Heart left ventricle (tissue), 16 donors: ENCODE results near the gene EFS. TPM values are rescaled to one million over a fixed set of nuclear protein-coding genes. Genes with fewer than 3 reads are reported as not detected.

Experiments used
- ATAC-seq, 4 donors: fragments of 200-7000 bp; cut with Tn5 transposase; one replicate each; pipeline ENCODE4 v1.9.1; 2020 to 2022; ENCODE audit warnings: moderate library complexity in 4 of 4, mild to moderate bottlenecking in 3 of 4, moderate number of reproducible peaks in 1 of 4
- DNase-seq, 5 donors: peaks; one replicate each; pipeline ENCODE4 v3.0.0-alpha.2; 2020
- H3K27ac ChIP-seq, 12 donors: fragments of 200-600 bp; sonication (generic) in 4 of 12; one replicate each; pipeline versions ENCODE4 v1.5.0 to v1.8.0; 2016 to 2022; ENCODE audit warnings: mild to moderate bottlenecking in 2 of 12
- H3K27me3 ChIP-seq, 9 donors: fragments of 200-600 bp; sonication (generic) in 2 of 9; one replicate each; pipeline versions ENCODE4 v1.5.1 to v1.8.0; 2016 to 2022; ENCODE audit warnings: mild to moderate bottlenecking in 3 of 9
- H3K36me3 ChIP-seq, 9 donors: fragments of 200-600 bp; sonication (generic) in 2 of 9; one replicate each; pipeline versions ENCODE4 v1.5.0 to v1.8.0; 2018 to 2022; ENCODE audit warnings: mild to moderate bottlenecking in 2 of 9
- H3K4me1 ChIP-seq, 12 donors: fragments of 200-600 bp; sonication (generic) in 4 of 12; one replicate each; pipeline versions ENCODE4 v1.5.0 to v1.8.0; 2016 to 2022; ENCODE audit warnings: mild to moderate bottlenecking in 3 of 12
- H3K4me3 ChIP-seq, 12 donors: fragments of 200-600 bp; sonication (generic) in 4 of 12; one replicate each; pipeline versions ENCODE4 v1.5.0 to v1.8.0; 2017 to 2022; ENCODE audit warnings: mild to moderate bottlenecking in 9 of 12, moderate library complexity in 4 of 12
- H3K9me3 ChIP-seq, 12 donors: fragments of 200-600 bp; sonication (generic) in 4 of 12; one replicate each; pipeline versions ENCODE4 v1.5.0 to v1.8.0; 2016 to 2022; ENCODE audit warnings: mild to moderate bottlenecking in 1 of 12
- POLR2A ChIP-seq, 2 donors: fragments of 450-650 bp; IDR thresholded peaks; one replicate each; pipeline ENCODE4 v1.6.1; 2017; ENCODE audit warnings: antibody characterized with exemption in 2 of 2, mild to moderate bottlenecking in 2 of 2, moderate library complexity in 2 of 2
- WGBS, 4 donors: extraction: QIAGEN DNeasy Blood & Tissue Kit in 2 of 4; methylation state at CpG; one replicate each; pipeline versions ENCODE4 v1.1.5 to v1.1.7; 2013 to 2018; 5-methylcytosine and 5-hydroxymethylcytosine counted together
- intact Hi-C, 10 donors: fragments of 100-400 bp; cut with DNase I; formaldehyde crosslinking; loops; one replicate each; pipeline versions ENCODE4 v1.11.1 to v1.14.2; 2022
- long read RNA-seq, 3 donors: library from polyadenylated mRNA; unstranded; transcript quantifications; one replicate each; pipeline ENCODE4 v2.0.0, GENCODE V29; 2020 to 2021
- polyA plus RNA-seq, 2 donors: library from polyadenylated mRNA; stranded (reverse); fragments of 200-250 nt; gene quantifications; one replicate each; pipeline ENCODE4 v1.2.3, GENCODE V29; 2013
- total RNA-seq, 9 donors: library from RNA; depleted of rRNA in 2 of 9; stranded (reverse); fragments of >200 nt in 2 of 9; fragmentation: NEBNext Ultra II Directional in 3 of 9; extraction: Animal tissue kit (Norgen Biotek cat#: 25700) in 3 of 9; gene quantifications; one replicate each; pipeline versions ENCODE4 v1.1.0 to v1.2.4, GENCODE V29; 2016 to 2023
- TF ChIP-seq, protein P1 (sequence below), 12 donors: fragments of 200-600 bp; sonication (generic) in 4 of 12; IDR thresholded peaks; one replicate each; pipeline versions ENCODE4 v1.5.0 to v1.8.0; 2018 to 2022; ENCODE audit warnings: antibody characterized with exemption in 12 of 12, mild to moderate bottlenecking in 5 of 12
- donor health status: ischemic (EF 13 %, LVEDD 7.1; RV severe dilation, severe dysfunction).
- donor health status: healthy with polysubstance abuse.
- donor health status: DM: no; HTN: yes; CAD: no.
- donor health status: DM: no; HTN: no; CAD: no.
- donor health status: ischemic (EF 25% LVEDD 6.9; RV normal size, moderate dysfunction).
- donor health status: ischemic (EF 25% LVEDD 5.7; RV mildly dilated, moderate dysfunction).
- donor health status: healthy.
- donor health status: DM: yes; HTN: yes; CAD: no.
- donor health status: ischemic (EF 35%, LVEDD 5.7; RV mildly dilated, moderate dysfunction).
- donor health status: nonischemic (EF 11% LVEDD 7.7; RV severe dilation, severe dysfunction).
- donor health status: DM: yes; HTN: yes; CAD: no.
- donor health status: PGD.
- donor health status: ischemic (EF 29% LVEDD 5.4; RV normal size, mild dysfunction).
- donor health status: nonischemic (EF 23%, LVEDD 6.1; RV moderate dilation, normal function).

Gene EFS
- total RNA-seq (1 to 10 TPM; 1.4 to 5.0 (median 2.3) TPM), polyA plus RNA-seq (1 to 10 TPM; 2.2 to 2.4 TPM)
- long read RNA-seq, donor 1: 0 reads
- long read RNA-seq, donor 2, partial matches to known transcripts: 1 of 2 reads
- long read RNA-seq, donor 2, other reads (novel, unspliced or antisense): 1 of 2 reads
- long read RNA-seq, donor 3: 0 reads

- ATAC-seq (peak in 3 of 4 donors; percentile 43 to 57 (median 48)), DNase-seq (peak; percentile 16 to 68 (median 59))
- Histone ChIP-seq H3K4me1 (peaks cover 0 to 32% (median 6%) of the 10 kb centered on the region in 12 donors), H3K36me3 (peaks cover 0 to 1% (median 0%) of the 10 kb centered on the region in 9 donors), H3K4me3 (peak within 1 kb of the TSS; percentile 33 to 69 (median 56)), H3K9me3 (no peaks in the 10 kb centered on the region), H3K27ac (peak within 1 kb of the TSS; percentile 62 to 96 (median 84)), H3K27me3 (peaks cover 0 to 41% (median 0%) of the 10 kb centered on the region in 9 donors)
- WGBS, 4 donors: 14 to 27% (median 18%) methylated on average over 16 to 74 of the region's 74 CpGs
- intact Hi-C loops: no loop called here
- TF ChIP-seq, protein P1, sequence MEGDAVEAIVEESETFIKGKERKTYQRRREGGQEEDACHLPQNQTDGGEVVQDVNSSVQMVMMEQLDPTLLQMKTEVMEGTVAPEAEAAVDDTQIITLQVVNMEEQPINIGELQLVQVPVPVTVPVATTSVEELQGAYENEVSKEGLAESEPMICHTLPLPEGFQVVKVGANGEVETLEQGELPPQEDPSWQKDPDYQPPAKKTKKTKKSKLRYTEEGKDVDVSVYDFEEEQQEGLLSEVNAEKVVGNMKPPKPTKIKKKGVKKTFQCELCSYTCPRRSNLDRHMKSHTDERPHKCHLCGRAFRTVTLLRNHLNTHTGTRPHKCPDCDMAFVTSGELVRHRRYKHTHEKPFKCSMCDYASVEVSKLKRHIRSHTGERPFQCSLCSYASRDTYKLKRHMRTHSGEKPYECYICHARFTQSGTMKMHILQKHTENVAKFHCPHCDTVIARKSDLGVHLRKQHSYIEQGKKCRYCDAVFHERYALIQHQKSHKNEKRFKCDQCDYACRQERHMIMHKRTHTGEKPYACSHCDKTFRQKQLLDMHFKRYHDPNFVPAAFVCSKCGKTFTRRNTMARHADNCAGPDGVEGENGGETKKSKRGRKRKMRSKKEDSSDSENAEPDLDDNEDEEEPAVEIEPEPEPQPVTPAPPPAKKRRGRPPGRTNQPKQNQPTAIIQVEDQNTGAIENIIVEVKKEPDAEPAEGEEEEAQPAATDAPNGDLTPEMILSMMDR (IDR thresholded peaks at IDR 0.05): no peak
Measured at GRCh38 chr14:23365036-23365731, at the start of gene EFS. TSS of gene EFS (minus strand) at chr14:23365172. CDS start at chr14:23365025, 147 bp downstream.

GRCh38 chr14:23414254-23414653, 49.3 kb upstream of the EFS start:
- peak overlapping the region in 9 of 12 donors; percentile 6 to 91 (median 68) for H3K27ac ChIP-seq
- H3K4me3 ChIP-seq: no peak overlapping the region
- intact Hi-C loops: no loop called here
- DNase-seq (peak in 1 of 5 donors; percentile 27), ATAC-seq (no peak)
- H3K36me3 ChIP-seq: peaks cover 0 to 75% (median 54%) of the 10 kb centered on the region in 9 donors
- TF ChIP-seq, protein P1 (IDR thresholded peaks at IDR 0.05): no peak
- TF ChIP-seq POLR2A (IDR thresholded peaks at IDR 0.05): no peak
- peaks cover 0 to 15% (median 0%) of the 10 kb centered on the region in 12 donors for H3K4me1 ChIP-seq
- H3K27me3 ChIP-seq: no peaks in the 10 kb centered on the region
- H3K9me3 ChIP-seq: no peaks in the 10 kb centered on the region
- 20 to 37% (median 23%) methylated on average over 3 of the region's 3 CpGs for WGBS, 4 donors

DNA sequence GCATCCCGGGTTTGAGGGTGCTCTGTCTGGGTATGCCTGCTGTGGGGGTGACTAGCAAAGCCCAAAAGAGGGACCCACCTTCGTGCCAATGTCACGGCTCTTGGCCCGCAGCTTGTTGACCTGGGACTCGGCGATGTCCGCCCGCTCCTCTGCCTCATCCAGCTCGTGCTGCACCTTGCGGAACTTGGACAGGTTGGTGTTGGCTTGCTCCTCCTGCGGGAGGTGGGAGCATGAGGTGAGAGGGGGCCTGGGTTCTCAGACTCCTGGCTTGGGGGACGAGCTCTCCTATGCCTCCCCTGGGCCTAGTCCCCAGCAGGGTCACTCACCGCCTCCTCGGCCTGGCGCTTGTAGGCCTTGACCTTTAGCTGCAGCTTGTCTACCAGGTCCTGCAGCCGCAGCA, 48.7 kb upstream of the EFS start:
- 49 to 67% (median 63%) methylated on average over 15 to 16 of the region's 16 CpGs for WGBS, 4 donors

More for the DNA sequence above, 48.7 kb upstream of the EFS start:
- peaks cover 0 to 21% (median 1%) of the 10 kb centered on the region in 12 donors for H3K4me1 ChIP-seq
- DNase-seq: peak in 1 of 5 donors; percentile 58
- intact Hi-C loops: no loop called here
- ATAC-seq: no peak
- no peaks in the 10 kb centered on the region for H3K27me3 ChIP-seq
- no peak overlapping the region for H3K4me3 ChIP-seq
- no peaks in the 10 kb centered on the region for H3K9me3 ChIP-seq
- peak overlapping the region in 7 of 12 donors; percentile 26 to 91 (median 73) for H3K27ac ChIP-seq
- peaks cover 0 to 69% (median 48%) of the 10 kb centered on the region in 9 donors for H3K36me3 ChIP-seq
- TF ChIP-seq POLR2A (IDR thresholded peaks at IDR 0.05): peak in 1 of 2 donors; percentile 40
- TF ChIP-seq, protein P1 (IDR thresholded peaks at IDR 0.05): no peak
